ENCODE data around the gene NCKAP5.

Gene NCKAP5

GRCh38 chr2:133415210-133415876, 152.9 kb downstream of the NCKAP5 start:
- DNase-seq (ENCODE audit: low read depth in 1 of 2, low spot score in 1 of 2) = no peak
- Histone ChIP-seq H3K27ac (replicated peaks) (no peak overlapping the region), H3K4me3 (replicated peaks; ENCODE audit: insufficient read depth, low read length) (no peak overlapping the region), H3K27me3 (ENCODE audit: insufficient read depth, poor library complexity, severe bottlenecking) (no peaks in the 10 kb centered on the region)
- no peak for TF ChIP-seq POLR2AphosphoS5 (IDR thresholded peaks at IDR 0.05; ENCODE audit: low read depth)
- no peak for TF ChIP-seq REST (IDR thresholded peaks at IDR 0.05; ENCODE audit: insufficient replicate concordance, low read depth)
- TF ChIP-seq GABPA (IDR thresholded peaks at IDR 0.05; ENCODE audit: low read depth) = no peak
- no peak for TF ChIP-seq SPI1 (IDR thresholded peaks at IDR 0.05; ENCODE audit: borderline replicate concordance, low read depth)
- no peak for TF ChIP-seq CTCF (IDR thresholded peaks at IDR 0.05; ENCODE audit: insufficient read depth, low read length)

- no peak for TF ChIP-seq GABPA (IDR thresholded peaks at IDR 0.05; ENCODE audit: low read depth)
- no peak for TF ChIP-seq POLR2AphosphoS5 (IDR thresholded peaks at IDR 0.05; ENCODE audit: low read depth)
- TF ChIP-seq CTCF (IDR thresholded peaks at IDR 0.05; ENCODE audit: insufficient read depth, low read length) = no peak
- TF ChIP-seq SPI1 (IDR thresholded peaks at IDR 0.05; ENCODE audit: borderline replicate concordance, low read depth) = no peak
- no peak for TF ChIP-seq REST (IDR thresholded peaks at IDR 0.05; ENCODE audit: insufficient replicate concordance, low read depth)
- no peak for DNase-seq (ENCODE audit: low read depth in 1 of 2, low spot score in 1 of 2)
- Histone ChIP-seq H3K4me3 (replicated peaks; ENCODE audit: insufficient read depth, low read length) (no peak overlapping the region), H3K27ac (replicated peaks) (no peak overlapping the region), H3K27me3 (ENCODE audit: insufficient read depth, poor library complexity, severe bottlenecking) (no peaks in the 10 kb centered on the region)
Observed at GRCh38 chr2:133414486-133415209, 153.6 kb downstream of the NCKAP5 start.

- H3K27ac ChIP-seq (replicated peaks) = no peak overlapping the region
- H3K27me3 ChIP-seq (ENCODE audit: insufficient read depth, poor library complexity, severe bottlenecking) = no peaks in the 10 kb centered on the region
- no peak for TF ChIP-seq POLR2AphosphoS5 (IDR thresholded peaks at IDR 0.05; ENCODE audit: low read depth)
- TF ChIP-seq SPI1 (IDR thresholded peaks at IDR 0.05; ENCODE audit: borderline replicate concordance, low read depth) = no peak
- no peak for TF ChIP-seq GABPA (IDR thresholded peaks at IDR 0.05; ENCODE audit: low read depth)
- TF ChIP-seq CTCF (IDR thresholded peaks at IDR 0.05; ENCODE audit: insufficient read depth, low read length) = no peak
- TF ChIP-seq REST (IDR thresholded peaks at IDR 0.05; ENCODE audit: insufficient replicate concordance, low read depth) = no peak
- DNase-seq (ENCODE audit: low read depth in 1 of 2, low spot score in 1 of 2) = no peak
- no peak overlapping the region for H3K4me3 ChIP-seq (replicated peaks; ENCODE audit: insufficient read depth, low read length)
Observed at GRCh38 chr2:133413863-133414262, 154.4 kb downstream of the NCKAP5 start.

Measured in HL-60 (cell line).